Aorta (tissue), 5 donors: Measurements from ENCODE around the gene STRN3. TPM values are rescaled to one million over a fixed set of nuclear protein-coding genes. Genes with fewer than 3 reads are reported as not detected.

Source experiments
- ATAC-seq: fragments of 200-7000 bp; cut with Tn5 transposase; one replicate; pipeline ENCODE4 v1.9.1; 2022; ENCODE audit warnings: moderate library complexity; ENCODE audit not compliant: low FRiP score
- DNase-seq, 2 donors: peaks; one replicate each; pipeline ENCODE4 v3.0.0-alpha.2; 2020
- H3K27ac ChIP-seq, 2 donors: one replicate each; pipeline ENCODE4 v1.5.1; 2013; ENCODE audit warnings: low read length in 2 of 2, mild to moderate bottlenecking in 2 of 2, moderate library complexity in 2 of 2, control low read depth in 1 of 2, inconsistent platforms in 1 of 2, low read depth in 1 of 2
- H3K27me3 ChIP-seq, 2 donors: one replicate each; pipeline ENCODE4 v1.6.1; 2013; ENCODE audit warnings: control low read depth in 1 of 2, low read length in 1 of 2, mild to moderate bottlenecking in 1 of 2, moderate library complexity in 1 of 2; ENCODE audit not compliant: insufficient read depth in 2 of 2, control insufficient read depth in 1 of 2
- H3K36me3 ChIP-seq, 2 donors: one replicate each; pipeline ENCODE4 v1.6.1; 2013; ENCODE audit warnings: control low read depth in 1 of 2, low read length in 1 of 2, mild to moderate bottlenecking in 1 of 2; ENCODE audit not compliant: insufficient read depth in 2 of 2, control insufficient read depth in 1 of 2
- H3K4me1 ChIP-seq, 2 donors: one replicate each; pipeline ENCODE4 v1.6.1; 2013; ENCODE audit warnings: low read length in 2 of 2, control low read depth in 1 of 2, mild to moderate bottlenecking in 1 of 2, moderate library complexity in 1 of 2; ENCODE audit not compliant: insufficient read depth in 2 of 2, control insufficient read depth in 1 of 2
- H3K4me3 ChIP-seq, 2 donors: one replicate each; pipeline ENCODE4 v1.5.1; 2013; ENCODE audit warnings: low read length in 2 of 2, control low read depth in 1 of 2, mild to moderate bottlenecking in 1 of 2
- H3K9me3 ChIP-seq: one replicate; pipeline ENCODE4 v1.6.1; 2013; ENCODE audit warnings: mild to moderate bottlenecking, low read length; ENCODE audit not compliant: control insufficient read depth
- WGBS, 2 donors: extraction: QIAGEN DNeasy Blood & Tissue Kit; methylation state at CpG; one replicate each; pipeline ENCODE4 v1.1.7; 2013; 5-methylcytosine and 5-hydroxymethylcytosine counted together
- intact Hi-C, 2 donors: fragments of 100-400 bp; cut with DNase I; formaldehyde crosslinking; loops; one replicate each; pipeline versions ENCODE4 v1.14.2 to v1.15.0; 2022
- polyA plus RNA-seq, 2 donors: library from polyadenylated mRNA; stranded (reverse); fragments of 200-250 nt; gene quantifications; one replicate each; pipeline ENCODE4 v1.2.3, GENCODE V29; 2013
- total RNA-seq, 2 donors: library from RNA; stranded (reverse); fragmentation: NEBNext Ultra II Directional; extraction: Animal tissue kit (Norgen Biotek cat#: 25700); gene quantifications; one replicate each; pipeline ENCODE4 v1.2.1, GENCODE V29; 2021
- donor health status: healthy with polysubstance abuse.
- donor health status: Bipolar disorder and iron deficiency.
- donor health status: DM: no; HTN: no; CAD: no.
- donor health status: DM: no; HTN: no; CAD: no.
- donor health status: DM: yes; HTN: yes; CAD: no.

STRN3 gene
- total and polyA plus RNA-seq, 4 donors, result 11.4 to 64.5 (median 32.6) TPM

- ATAC-seq, result no peak
Measured at GRCh38 chr14:30888480-30889243, 137.5 kb downstream of the STRN3 start.

GRCh38 chr14:30885840-30886740, 140.1 kb downstream of the STRN3 start:
- 75 to 84% methylated on average over 7 of the region's 7 CpGs for WGBS, 2 donors
- no peaks in the 10 kb centered on the region for H3K27me3 ChIP-seq
- H3K4me3 ChIP-seq, result no peak overlapping the region
- intact Hi-C loops, result no loop called here
- H3K4me1 ChIP-seq, result peaks cover 0 to 2% of the 10 kb centered on the region in 2 donors
- no peak overlapping the region for H3K27ac ChIP-seq
- no peaks in the 10 kb centered on the region for H3K36me3 ChIP-seq
- ATAC-seq, result no peak
- no peaks in the 10 kb centered on the region for H3K9me3 ChIP-seq
- DNase-seq, result no peak

More at GRCh38 chr14:30888480-30889243, 137.5 kb downstream of the STRN3 start:
- Histone ChIP-seq H3K4me1 (no peaks in the 10 kb centered on the region), H3K36me3 (no peaks in the 10 kb centered on the region), H3K9me3 (no peaks in the 10 kb centered on the region), H3K27ac (no peak overlapping the region), H3K4me3 (no peak overlapping the region), H3K27me3 (no peaks in the 10 kb centered on the region)
- intact Hi-C loops, result no loop called here
- DNase-seq, result no peak
- WGBS, 2 donors, result 94 to 97% methylated on average over 5 of the region's 5 CpGs

GRCh38 chr14:30884901-30885300, 141.3 kb downstream of the STRN3 start:
- H3K4me1 ChIP-seq, result peaks cover 0 to 2% of the 10 kb centered on the region in 2 donors
- DNase-seq (no peak), ATAC-seq (no peak)
- H3K27ac ChIP-seq, result no peak overlapping the region
- H3K4me3 ChIP-seq, result no peak overlapping the region
- no peaks in the 10 kb centered on the region for H3K27me3 ChIP-seq
- no peaks in the 10 kb centered on the region for H3K36me3 ChIP-seq
- H3K9me3 ChIP-seq, result no peaks in the 10 kb centered on the region
- WGBS, 2 donors, result 81% methylated on average over 3 of the region's 3 CpGs
- intact Hi-C loops, result no loop called here

DNA sequence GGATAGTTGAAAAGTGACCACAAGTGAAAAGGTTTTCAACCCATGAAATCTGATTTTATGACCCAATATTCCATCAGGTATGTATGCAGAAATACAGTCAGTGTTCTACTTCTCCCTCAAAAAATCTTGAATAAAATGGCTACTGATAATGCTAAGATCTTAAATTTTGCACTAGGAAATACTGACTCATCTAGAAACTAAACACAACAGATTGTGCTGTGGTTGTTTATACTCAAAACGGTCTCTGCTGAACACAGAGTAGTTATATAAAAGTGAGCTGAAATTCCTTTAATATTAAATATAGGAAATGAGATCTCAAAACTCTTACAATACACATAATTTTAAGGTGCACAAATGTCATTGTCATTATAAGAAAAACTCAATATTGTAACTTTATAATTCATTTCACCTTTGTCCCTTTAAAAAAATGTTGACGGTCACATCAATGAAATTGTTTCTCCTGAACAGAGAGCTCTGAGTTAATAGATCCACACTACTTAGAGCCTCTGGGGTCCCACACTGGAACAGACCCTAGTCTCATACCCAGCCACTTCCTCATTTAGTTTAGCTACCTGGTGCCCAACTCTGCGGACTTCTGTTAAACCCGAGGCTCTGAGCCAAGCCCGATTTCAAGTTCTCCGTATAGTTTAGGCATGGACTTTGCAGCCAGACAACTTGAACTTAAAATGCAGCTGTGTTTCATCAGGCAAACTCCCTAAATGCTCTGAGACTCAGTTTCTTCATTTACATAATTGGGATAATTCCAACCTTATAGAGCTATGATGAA, 142.5 kb downstream of the STRN3 start:
- WGBS, 2 donors, result 72 to 78% methylated on average over 6 of the region's 6 CpGs
- no peak for ATAC-seq
- H3K27me3 ChIP-seq, result no peaks in the 10 kb centered on the region
- H3K36me3 ChIP-seq, result no peaks in the 10 kb centered on the region
- H3K9me3 ChIP-seq, result no peaks in the 10 kb centered on the region
- DNase-seq, result no peak
- H3K27ac ChIP-seq, result no peak overlapping the region
- peaks cover 0 to 2% of the 10 kb centered on the region in 2 donors for H3K4me1 ChIP-seq
- intact Hi-C loops, result no loop called here
- H3K4me3 ChIP-seq, result no peak overlapping the region

DNA sequence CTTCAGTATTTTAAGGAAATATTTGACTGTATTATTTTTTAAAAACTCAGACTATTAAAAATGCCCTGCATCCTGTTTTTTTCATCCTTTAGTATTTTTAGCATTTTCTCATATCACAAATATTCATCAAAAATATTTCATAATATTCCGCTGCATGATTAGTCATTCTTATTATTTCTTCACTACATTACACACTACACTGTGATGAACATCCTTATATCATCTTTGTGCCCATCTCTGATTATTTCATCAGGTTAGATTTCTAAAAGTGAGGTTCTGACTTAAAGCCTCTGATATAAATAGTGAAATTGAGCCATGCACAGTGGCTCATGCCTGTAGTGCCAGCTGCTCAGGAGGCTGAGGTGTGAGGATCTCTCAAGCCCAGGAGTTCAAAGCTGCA, 143.7 kb downstream of the STRN3 start:
- ATAC-seq (no peak), DNase-seq (no peak)
- H3K4me3 ChIP-seq, result no peak overlapping the region
- peaks cover 0 to 2% of the 10 kb centered on the region in 2 donors for H3K4me1 ChIP-seq
- H3K27ac ChIP-seq, result no peak overlapping the region
- peaks cover 0 to 2% of the 10 kb centered on the region in 2 donors for H3K27me3 ChIP-seq
- no peaks in the 10 kb centered on the region for H3K36me3 ChIP-seq
- 28 to 40% methylated on average over 1 of the region's 1 CpG for WGBS, 2 donors
- intact Hi-C loops, result no loop called here
- no peaks in the 10 kb centered on the region for H3K9me3 ChIP-seq

DNA sequence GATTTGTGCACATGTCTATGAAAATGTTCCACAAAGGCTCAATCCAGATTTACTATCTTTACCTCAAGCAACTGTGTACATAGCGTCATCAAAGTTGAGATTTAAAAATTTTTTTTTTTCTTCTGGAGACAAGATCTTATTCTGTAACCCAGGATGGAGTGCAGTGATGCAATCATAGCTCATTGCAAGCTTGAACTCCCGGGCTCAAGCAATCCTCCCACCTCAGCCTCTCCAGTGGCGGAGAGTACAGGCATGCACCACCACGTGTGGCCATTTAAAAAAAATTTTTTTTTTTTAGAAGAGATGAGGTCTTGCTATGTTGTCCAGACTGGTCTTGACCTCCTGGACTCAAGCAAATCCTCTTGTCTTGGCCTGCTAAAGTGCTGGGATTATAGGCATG, 149.5 kb downstream of the STRN3 start:
- H3K36me3 ChIP-seq, result no peaks in the 10 kb centered on the region
- no peaks in the 10 kb centered on the region for H3K4me1 ChIP-seq
- H3K27me3 ChIP-seq, result peaks cover 0 to 4% of the 10 kb centered on the region in 2 donors
- H3K9me3 ChIP-seq, result no peaks in the 10 kb centered on the region
- DNase-seq (no peak), ATAC-seq (no peak)
- WGBS, 2 donors, result 76 to 78% methylated on average over 4 of the region's 4 CpGs
- H3K27ac ChIP-seq, result no peak overlapping the region
- no peak overlapping the region for H3K4me3 ChIP-seq
- intact Hi-C loops, result no loop called here

GRCh38 chr14:30875788-30876053, 150.5 kb downstream of the STRN3 start:
- H3K4me1 ChIP-seq, result no peaks in the 10 kb centered on the region
- H3K36me3 ChIP-seq, result no peaks in the 10 kb centered on the region
- H3K27ac ChIP-seq, result no peak overlapping the region
- no peaks in the 10 kb centered on the region for H3K9me3 ChIP-seq
- intact Hi-C loops, result no loop called here
- H3K27me3 ChIP-seq, result peaks cover 0 to 4% of the 10 kb centered on the region in 2 donors
- ATAC-seq (no peak), DNase-seq (no peak)
- 24% methylated on average over 9 of the region's 9 CpGs for WGBS, 2 donors
- H3K4me3 ChIP-seq, result no peak overlapping the region

DNA sequence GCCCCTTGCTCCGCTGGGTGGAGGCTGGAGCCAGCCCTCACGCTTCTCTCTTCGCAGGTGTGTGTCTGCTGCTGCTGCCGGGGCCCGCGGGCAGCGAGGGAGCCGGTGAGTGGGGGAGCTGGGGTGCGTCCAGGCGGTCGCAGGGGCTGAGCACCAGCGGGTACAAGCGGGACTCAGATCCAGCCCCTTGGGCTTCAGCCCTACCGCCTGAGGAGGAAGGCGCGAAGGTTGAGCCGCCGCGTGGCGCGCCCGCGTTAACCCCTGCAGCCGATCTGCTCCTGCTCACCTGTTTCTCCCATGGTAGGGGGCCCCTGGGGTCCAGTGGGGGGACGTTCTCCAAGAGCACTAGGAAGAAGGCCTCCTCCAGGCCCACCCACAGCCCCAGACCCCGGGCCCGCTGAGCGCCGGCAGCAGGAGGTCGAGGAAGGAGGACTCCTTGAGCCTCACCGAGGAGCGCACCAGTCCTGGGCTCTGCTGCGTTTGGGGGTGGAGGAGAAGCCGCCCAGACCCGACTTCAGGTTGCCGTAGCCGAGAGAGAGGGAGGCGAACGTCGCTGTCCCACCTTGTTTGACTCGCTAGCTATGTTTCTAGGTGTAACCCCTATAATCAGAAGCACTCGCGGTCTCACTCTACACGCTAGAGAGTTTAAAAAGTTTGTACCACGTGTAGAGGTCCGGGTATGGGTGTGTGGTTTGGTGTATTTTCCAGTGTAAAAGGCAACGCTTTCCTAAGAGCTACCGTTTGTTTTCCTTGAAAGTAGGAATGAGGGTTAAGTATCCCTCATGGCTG, 151.0 kb downstream of the STRN3 start:
- no peak overlapping the region for H3K27ac ChIP-seq
- no peaks in the 10 kb centered on the region for H3K9me3 ChIP-seq
- H3K4me1 ChIP-seq, result no peaks in the 10 kb centered on the region
- no peaks in the 10 kb centered on the region for H3K36me3 ChIP-seq
- H3K4me3 ChIP-seq, result peak overlapping the region; percentile 44 to 46
- intact Hi-C loops, result no loop called here
- H3K27me3 ChIP-seq, result peaks cover 0 to 4% of the 10 kb centered on the region in 2 donors
- ATAC-seq (peak; percentile 36), DNase-seq (peak in 1 of 2 donors; percentile 70)
- WGBS, 2 donors, result 2 to 3% methylated on average over 47 to 48 of the region's 48 CpGs
